ENCODE results near the gene CNTNAP2. TPM values are rescaled to one million over a fixed set of nuclear protein-coding genes. Genes with fewer than 3 reads are reported as not detected.

CNTNAP2 gene
- total and polyA plus RNA-seq, 9 donors, result 0.24 to 7.0 (median 1.5) TPM

DNA sequence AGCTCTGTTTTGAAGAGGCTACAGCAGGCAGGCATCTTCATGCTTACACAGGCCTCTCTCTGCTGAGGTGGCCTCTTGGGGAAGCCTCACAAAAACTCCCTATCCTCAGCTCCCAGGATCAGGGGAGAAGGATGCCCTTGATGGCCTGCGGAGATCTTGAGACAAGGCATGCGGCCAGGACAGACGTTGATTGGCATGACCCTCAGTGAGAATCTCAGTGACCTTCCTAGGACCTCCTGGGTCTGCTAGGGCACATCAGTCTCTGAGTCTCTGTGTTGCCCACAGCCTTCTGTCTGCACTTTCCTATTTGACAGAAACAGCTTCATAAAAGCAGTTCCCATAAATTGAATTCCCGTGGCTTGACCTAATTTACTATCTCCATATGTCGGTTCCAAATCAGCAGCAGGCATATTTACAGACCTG, 1468.2 kb downstream of the CNTNAP2 start:
- Histone ChIP-seq H3K27ac (no peak overlapping the region), H3K9me3 (no peaks in the 10 kb centered on the region), H3K4me1 (ENCODE audit: insufficient read depth) (no peaks in the 10 kb centered on the region), H3K4me3 (no peak overlapping the region), H3K36me3 (no peaks in the 10 kb centered on the region), H3K27me3 (no peaks in the 10 kb centered on the region)
- 57 to 71% (median 63%) methylated on average over 5 of the region's 5 CpGs for WGBS, 3 donors
- no peak for TF ChIP-seq EP300 (IDR thresholded peaks at IDR 0.05)
- TF ChIP-seq, protein P1, sequence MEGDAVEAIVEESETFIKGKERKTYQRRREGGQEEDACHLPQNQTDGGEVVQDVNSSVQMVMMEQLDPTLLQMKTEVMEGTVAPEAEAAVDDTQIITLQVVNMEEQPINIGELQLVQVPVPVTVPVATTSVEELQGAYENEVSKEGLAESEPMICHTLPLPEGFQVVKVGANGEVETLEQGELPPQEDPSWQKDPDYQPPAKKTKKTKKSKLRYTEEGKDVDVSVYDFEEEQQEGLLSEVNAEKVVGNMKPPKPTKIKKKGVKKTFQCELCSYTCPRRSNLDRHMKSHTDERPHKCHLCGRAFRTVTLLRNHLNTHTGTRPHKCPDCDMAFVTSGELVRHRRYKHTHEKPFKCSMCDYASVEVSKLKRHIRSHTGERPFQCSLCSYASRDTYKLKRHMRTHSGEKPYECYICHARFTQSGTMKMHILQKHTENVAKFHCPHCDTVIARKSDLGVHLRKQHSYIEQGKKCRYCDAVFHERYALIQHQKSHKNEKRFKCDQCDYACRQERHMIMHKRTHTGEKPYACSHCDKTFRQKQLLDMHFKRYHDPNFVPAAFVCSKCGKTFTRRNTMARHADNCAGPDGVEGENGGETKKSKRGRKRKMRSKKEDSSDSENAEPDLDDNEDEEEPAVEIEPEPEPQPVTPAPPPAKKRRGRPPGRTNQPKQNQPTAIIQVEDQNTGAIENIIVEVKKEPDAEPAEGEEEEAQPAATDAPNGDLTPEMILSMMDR (IDR thresholded peaks at IDR 0.05), result no peak
- TF ChIP-seq POLR2A (IDR thresholded peaks at IDR 0.05), result no peak
- intact Hi-C loops (cut with DNase I), result no loop called here
- no peak for DNase-seq

DNA sequence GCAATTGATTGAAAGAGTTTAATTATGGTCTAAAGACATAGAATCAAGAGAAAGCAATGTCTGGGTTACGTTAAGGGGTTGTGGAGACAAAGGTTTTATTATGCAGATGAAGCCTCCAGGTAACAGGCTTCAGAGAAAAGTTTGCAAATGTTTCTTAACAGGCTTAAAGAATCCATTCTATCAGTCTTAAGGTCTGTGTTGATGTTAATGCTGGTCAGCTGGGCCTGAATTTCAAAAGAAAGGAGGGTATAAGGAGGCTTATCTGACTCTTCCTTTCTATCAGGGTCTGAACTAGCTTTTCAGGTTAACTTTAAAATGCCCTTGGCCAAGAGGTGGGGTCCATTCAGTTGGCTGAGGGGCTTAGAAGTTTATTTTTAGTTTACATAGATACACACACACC, 1469.5 kb downstream of the CNTNAP2 start:
- WGBS, 3 donors, result 0 to 46% (median 0%) methylated on average over 1 of the region's 1 CpG
- Histone ChIP-seq H3K4me1 (ENCODE audit: insufficient read depth) (no peaks in the 10 kb centered on the region), H3K27ac (no peak overlapping the region), H3K4me3 (no peak overlapping the region), H3K27me3 (no peaks in the 10 kb centered on the region), H3K9me3 (no peaks in the 10 kb centered on the region), H3K36me3 (no peaks in the 10 kb centered on the region)
- no peak for DNase-seq
- TF ChIP-seq EP300 (IDR thresholded peaks at IDR 0.05), result no peak
- TF ChIP-seq POLR2A (IDR thresholded peaks at IDR 0.05), result no peak
- TF ChIP-seq, protein P1 (IDR thresholded peaks at IDR 0.05), result no peak
- intact Hi-C loops (cut with DNase I), result no loop called here

DNA sequence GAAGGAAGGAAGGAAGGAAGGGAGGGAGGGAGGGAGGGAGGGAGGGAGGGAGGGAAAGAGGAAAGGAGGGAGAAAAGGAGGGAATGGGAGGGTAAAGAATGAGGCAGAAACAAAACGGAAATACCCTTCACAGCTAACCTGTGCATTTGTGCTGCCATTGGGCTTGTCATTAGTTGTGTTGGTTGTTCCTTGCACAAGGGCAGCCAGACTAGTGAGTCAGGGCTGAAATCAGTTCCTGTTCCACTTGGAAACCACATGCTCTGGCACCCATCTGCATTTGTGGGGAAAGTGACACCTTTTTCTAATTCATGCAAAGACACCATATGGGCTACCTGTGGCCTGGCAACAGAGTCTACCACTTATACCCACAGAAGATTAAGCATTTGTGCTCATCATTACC, 1469.9 kb downstream of the CNTNAP2 start:
- WGBS, 3 donors, result 62 to 77% (median 71%) methylated on average over 1 of the region's 1 CpG
- H3K9me3 ChIP-seq, result no peaks in the 10 kb centered on the region
- DNase-seq, result no peak
- H3K36me3 ChIP-seq, result no peaks in the 10 kb centered on the region
- H3K4me1 ChIP-seq (ENCODE audit: insufficient read depth), result no peaks in the 10 kb centered on the region
- no peaks in the 10 kb centered on the region for H3K27me3 ChIP-seq
- TF ChIP-seq POLR2A (IDR thresholded peaks at IDR 0.05) (no peak), EP300 (IDR thresholded peaks at IDR 0.05) (no peak)
- TF ChIP-seq, protein P1 (IDR thresholded peaks at IDR 0.05), result no peak
- intact Hi-C loops (cut with DNase I), result no loop called here
- H3K4me3 ChIP-seq, result no peak overlapping the region
- no peak overlapping the region for H3K27ac ChIP-seq

DNA sequence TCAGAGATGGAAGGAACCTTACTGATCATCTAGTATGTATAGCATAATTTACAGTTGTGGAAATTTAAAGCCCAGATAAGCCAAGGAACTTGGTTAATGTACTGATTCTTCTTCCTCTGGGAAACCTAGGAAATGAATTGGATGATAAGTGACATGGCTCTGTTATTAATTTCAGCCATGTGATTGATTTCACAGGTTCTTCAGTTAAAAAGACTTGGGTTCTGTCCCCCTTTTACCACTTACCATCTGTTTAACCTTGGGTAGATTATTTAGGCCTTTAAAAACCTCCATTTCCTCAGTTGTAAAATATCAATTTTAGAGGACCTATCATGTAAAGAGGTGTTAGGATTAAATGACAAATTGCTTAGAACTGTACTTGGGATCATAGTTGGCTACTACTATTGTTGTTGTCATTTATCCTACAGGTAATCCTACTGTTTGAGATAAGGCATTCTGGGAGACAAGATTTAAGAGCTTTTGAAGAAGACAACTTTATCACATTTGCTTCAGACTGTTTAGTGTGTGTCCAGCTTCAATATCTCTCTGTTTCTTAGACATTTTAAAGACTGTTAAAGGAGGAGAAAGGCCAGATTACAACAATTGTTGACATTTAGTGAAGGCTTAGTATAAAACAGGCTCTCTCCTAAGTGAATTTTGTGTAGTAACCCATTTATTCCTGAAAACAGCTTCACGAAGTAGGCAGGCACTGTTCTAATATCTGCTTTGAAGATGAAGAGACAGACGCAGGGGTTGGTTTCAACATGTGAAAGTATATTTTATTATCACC, 1476.9 kb downstream of the CNTNAP2 start:
- Histone ChIP-seq H3K27me3 (no peaks in the 10 kb centered on the region), H3K27ac (no peak overlapping the region), H3K36me3 (no peaks in the 10 kb centered on the region), H3K9me3 (no peaks in the 10 kb centered on the region), H3K4me3 (no peak overlapping the region), H3K4me1 (ENCODE audit: insufficient read depth) (no peaks in the 10 kb centered on the region)
- no peak for DNase-seq
- 79 to 86% (median 85%) methylated on average over 2 of the region's 2 CpGs for WGBS, 3 donors
- intact Hi-C loops (cut with DNase I), result no loop called here
- TF ChIP-seq, protein P1 (IDR thresholded peaks at IDR 0.05), result no peak
- TF ChIP-seq POLR2A (IDR thresholded peaks at IDR 0.05), result no peak
- no peak for TF ChIP-seq EP300 (IDR thresholded peaks at IDR 0.05)
